Tongue (tissue), 2 donors: ENCODE data around the gene NME1. TPM values are rescaled to one million over a fixed set of nuclear protein-coding genes. Genes with fewer than 3 reads are reported as not detected.

ENCODE experiments used
- DNase-seq: peaks from one replicate; pipeline ENCODE4 v3.0.0-alpha.2; 2015
- total RNA-seq: library from RNA; depleted of rRNA; stranded (reverse); fragments of >200 nt; gene quantifications from one replicate; pipeline ENCODE4 v1.2.3, GENCODE V29; 2014

NME1 gene
- total RNA-seq, 1 donor from 2014 or later, result 30.7 TPM

DNA sequence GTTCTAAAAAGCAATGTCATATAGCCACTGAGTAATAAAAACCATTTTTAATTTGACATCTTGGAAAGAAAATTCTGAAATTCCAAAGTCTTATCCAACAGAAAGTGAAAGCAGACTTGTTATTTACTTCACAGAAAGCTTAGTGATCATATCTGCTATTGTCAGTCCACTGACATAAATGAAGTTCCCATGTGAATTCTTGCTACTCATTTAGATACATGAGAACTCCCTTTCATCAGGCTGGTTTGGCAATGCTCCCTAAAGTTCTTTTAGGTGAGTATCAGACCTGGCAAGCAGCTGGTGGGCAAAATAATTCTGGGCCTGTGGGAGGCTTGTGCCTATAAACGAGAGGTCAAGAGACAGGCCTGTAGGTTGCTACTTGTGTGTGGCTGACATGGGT lies 36.3 kb downstream of the NME1 start:
- no peak for DNase-seq

GRCh38 chr17:51191895-51192294 lies 38.5 kb downstream of the NME1 start:
- DNase-seq, result no peak

GRCh38 chr17:51197754-51198153 lies 44.4 kb downstream of the NME1 start:
- DNase-seq, result no peak

DNA sequence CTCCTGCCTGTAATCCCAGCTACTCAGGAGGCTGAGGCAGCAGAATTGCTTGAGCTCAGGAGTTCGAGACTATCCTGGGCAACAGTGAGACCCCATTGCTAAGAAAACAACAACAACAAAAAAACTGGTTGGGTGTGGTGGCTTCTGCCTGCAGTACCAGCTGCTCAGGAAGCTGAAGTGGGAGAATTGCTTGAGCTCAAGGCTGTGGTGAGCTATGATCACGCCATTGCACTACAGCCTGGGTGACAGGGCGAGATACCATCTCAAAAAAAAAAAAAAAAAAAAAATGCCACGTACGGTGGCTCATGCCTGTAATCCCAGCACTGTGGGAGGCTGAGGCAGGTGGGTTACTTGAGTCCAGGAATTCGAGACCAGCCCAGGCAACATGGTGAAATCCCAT lies 46.9 kb downstream of the NME1 start:
- DNase-seq, result no peak

DNA sequence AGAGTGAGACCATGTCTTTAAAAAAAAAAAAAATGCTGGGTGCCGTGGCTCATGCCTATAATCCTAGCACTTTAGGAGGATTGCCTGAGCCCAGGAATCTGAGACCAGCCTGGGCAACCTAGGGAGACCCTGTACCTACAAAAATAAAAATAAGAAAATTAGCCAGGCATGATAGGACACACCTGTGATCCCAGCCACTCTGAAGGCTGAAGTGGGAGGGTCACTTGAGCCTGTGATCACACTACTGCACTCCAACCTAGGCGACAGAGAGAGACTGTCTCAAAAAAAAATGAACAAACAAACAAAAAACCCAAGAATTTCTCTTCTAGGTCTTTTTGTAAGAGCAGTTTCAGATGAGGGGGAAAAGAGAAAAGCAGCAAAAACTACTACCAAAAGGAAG lies 47.5 kb downstream of the NME1 start:
- DNase-seq, result no peak

DNA sequence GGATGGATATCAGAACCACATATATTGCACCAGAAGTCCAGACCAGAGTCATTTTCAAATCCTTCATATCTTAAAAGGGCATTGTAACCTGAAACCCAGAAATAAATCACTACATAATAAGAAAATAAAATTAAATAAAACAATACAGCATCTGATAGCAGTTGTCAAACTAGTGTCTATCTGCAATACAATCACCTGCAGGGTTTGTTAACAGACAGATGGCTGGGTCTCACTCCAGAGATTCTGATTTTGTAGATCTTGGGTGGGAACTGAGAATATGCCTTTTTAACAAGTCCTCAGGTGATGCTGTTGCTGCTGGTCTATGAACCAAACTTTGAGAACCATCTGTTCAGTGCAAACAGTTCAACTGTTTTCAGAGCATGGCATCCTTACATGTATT lies 50.5 kb downstream of the NME1 start:
- DNase-seq, result no peak

Other genes with a start within 250 kb of the NME1 start
- 153 TPM for gene SPAG9, start 32.7 kb upstream of the NME1 start, total RNA-seq
- 201 TPM for gene NME2, start 12.9 kb downstream of the NME1 start, total RNA-seq
- 36.7 TPM for gene MBTD1, start 106.5 kb downstream of the NME1 start, total RNA-seq
- 24.5 TPM for gene UTP18, start 107.0 kb downstream of the NME1 start, total RNA-seq